KG1 (cell line): Measurements from ENCODE around the gene KRT86.
A peak's percentile ranks its signal among the peaks of the same experiment; 100 is the strongest.
"Not testable (repeated sequence)": the region's sequence is repeated elsewhere in the genome, so short reads cannot be mapped to it uniquely, and the experiment has no call there.

Experiments
- DNase-seq: peaks from one replicate; lab custom pipeline; 2025; lab: John Stamatoyannopoulos, UW

Gene KRT86

GRCh38 chr12:52314511-52314910, 40.1 kb downstream of the KRT86 start:
- no peak for DNase-seq

GRCh38 chr12:52315721-52316120, 41.3 kb downstream of the KRT86 start:
- not testable (repeated sequence) for DNase-seq

- DNase-seq = no peak
Measured at GRCh38 chr12:52316290-52316689, 41.8 kb downstream of the KRT86 start.

GRCh38 chr12:52316701-52317100, 42.3 kb downstream of the KRT86 start:
- no peak for DNase-seq

- no peak for DNase-seq
Measured at GRCh38 chr12:52317468-52318052, 43.1 kb downstream of the KRT86 start.

- no peak for DNase-seq
Measured at GRCh38 chr12:52318241-52318990, 44.0 kb downstream of the KRT86 start.

GRCh38 chr12:52319097-52319496, 44.7 kb downstream of the KRT86 start:
- DNase-seq = no peak

GRCh38 chr12:52320784-52321400, 46.4 kb downstream of the KRT86 start, which contains the start of gene KRT83:
TSS of gene KRT83 (minus strand) at chr12:52321398. CDS start at chr12:52321335, 63 bp downstream.
- no peak for DNase-seq

- no peak for DNase-seq
Measured at GRCh38 chr12:52321418-52321817, 47.0 kb downstream of the KRT86 start.

- no peak for DNase-seq
Measured at GRCh38 chr12:52322069-52322468, 47.6 kb downstream of the KRT86 start.

GRCh38 chr12:52323001-52323400, 48.6 kb downstream of the KRT86 start:
- no peak for DNase-seq

GRCh38 chr12:52323416-52324152, 49.1 kb downstream of the KRT86 start:
- DNase-seq = no peak

GRCh38 chr12:52324153-52324444, 49.7 kb downstream of the KRT86 start:
- DNase-seq = no peak

GRCh38 chr12:52327052-52327829, 52.8 kb downstream of the KRT86 start:
- peak; percentile 0 for DNase-seq

- no peak for DNase-seq
Measured at GRCh38 chr12:52327830-52328500, 53.5 kb downstream of the KRT86 start.

GRCh38 chr12:52331039-52331438, 56.6 kb downstream of the KRT86 start:
- no peak for DNase-seq

- DNase-seq = no peak
Measured at GRCh38 chr12:52331833-52332232, 57.4 kb downstream of the KRT86 start.

- no peak for DNase-seq
Measured at GRCh38 chr12:52332381-52332780, 57.9 kb downstream of the KRT86 start.

- DNase-seq = no peak
Measured at GRCh38 chr12:52333321-52333720, 58.9 kb downstream of the KRT86 start.

GRCh38 chr12:52334185-52334584, 59.7 kb downstream of the KRT86 start:
- no peak for DNase-seq

GRCh38 chr12:52335598-52336262, 61.3 kb downstream of the KRT86 start:
- no peak for DNase-seq
